ENCODE measurements around the gene TMEM165.

TMEM165 gene

DNA sequence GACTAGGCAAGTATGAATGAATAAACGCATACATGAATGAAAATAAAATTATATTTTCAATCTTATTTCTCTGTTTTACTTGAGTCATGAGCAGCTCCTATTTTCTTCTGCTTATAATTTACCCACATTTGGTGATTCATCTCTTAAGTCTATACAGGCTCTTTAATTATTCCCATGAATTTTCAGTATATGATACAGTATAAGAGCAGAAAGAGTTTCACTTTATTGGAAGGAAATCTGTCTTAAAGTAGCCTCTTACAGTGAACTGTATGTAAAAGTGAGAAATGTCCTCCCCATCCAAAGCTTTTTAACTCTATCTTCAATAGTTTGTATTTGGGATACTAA, 50.8 kb downstream of the TMEM165 start:
- Mint-ChIP-seq H3K4me3 (no peak overlapping the region), H3K9me3 (no peaks in the 10 kb centered on the region), H3K27ac (no peak overlapping the region), H3K27me3 (no peaks in the 10 kb centered on the region), H3K4me1 (no peaks in the 10 kb centered on the region), H3K36me3 (peaks cover 16% of the 10 kb centered on the region)
- no peak for ATAC-seq

DNA sequence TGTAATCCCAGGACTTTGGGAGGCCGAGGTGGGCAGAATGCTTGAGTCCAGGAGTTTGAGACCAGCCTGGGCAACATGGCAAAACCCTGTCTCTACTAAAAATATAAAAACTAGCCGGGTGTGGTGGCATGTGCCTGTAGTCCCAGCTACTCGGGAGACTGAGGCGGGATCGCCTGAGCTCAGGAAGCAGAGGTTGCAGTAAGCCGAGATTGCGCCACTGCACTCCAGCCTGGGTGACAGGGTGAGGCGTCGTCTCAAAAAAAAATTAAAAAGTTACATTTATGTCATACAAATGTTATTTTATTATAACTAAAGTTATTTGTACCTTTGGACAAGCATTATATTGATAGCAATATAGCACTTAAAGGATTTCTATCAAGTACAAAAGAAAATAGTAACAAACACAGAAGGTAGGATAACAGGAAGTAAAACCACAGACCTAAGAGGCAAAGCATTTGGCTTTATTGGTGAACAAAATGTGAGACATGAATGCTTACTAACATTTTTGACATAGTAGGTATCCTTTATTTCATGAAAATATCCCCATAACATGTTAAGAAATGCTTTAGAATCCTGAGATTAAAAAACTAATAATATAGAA, 51.5 kb downstream of the TMEM165 start:
- no peak for ATAC-seq
- Mint-ChIP-seq H3K27me3 (no peaks in the 10 kb centered on the region), H3K27ac (no peak overlapping the region), H3K36me3 (peaks cover 23% of the 10 kb centered on the region), H3K4me1 (no peaks in the 10 kb centered on the region), H3K9me3 (no peaks in the 10 kb centered on the region), H3K4me3 (no peak overlapping the region)

DNA sequence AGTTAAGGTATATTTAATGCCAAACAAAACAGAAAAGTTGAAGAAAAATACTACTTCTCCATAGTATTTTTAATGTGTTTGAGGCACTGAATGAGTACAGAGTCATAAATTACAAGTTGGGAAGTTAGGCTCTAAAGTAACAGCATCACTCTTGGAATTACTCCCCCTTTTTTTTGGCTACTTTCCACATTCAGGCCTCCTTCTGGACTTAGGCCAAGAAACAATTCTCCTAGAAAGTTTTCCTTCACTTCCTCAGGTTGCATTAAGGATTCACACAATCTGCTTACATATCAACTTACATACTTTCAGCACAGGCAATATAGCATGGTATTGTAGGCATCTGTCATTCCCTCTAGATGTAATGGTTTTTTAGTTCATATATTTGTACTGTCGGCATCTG, 52.1 kb downstream of the TMEM165 start:
- H3K27ac Mint-ChIP-seq: no peak overlapping the region
- H3K36me3 Mint-ChIP-seq: peaks cover 19% of the 10 kb centered on the region
- H3K4me1 Mint-ChIP-seq: no peaks in the 10 kb centered on the region
- H3K4me3 Mint-ChIP-seq: no peak overlapping the region
- no peaks in the 10 kb centered on the region for H3K9me3 Mint-ChIP-seq
- H3K27me3 Mint-ChIP-seq: no peaks in the 10 kb centered on the region
- ATAC-seq: no peak

DNA sequence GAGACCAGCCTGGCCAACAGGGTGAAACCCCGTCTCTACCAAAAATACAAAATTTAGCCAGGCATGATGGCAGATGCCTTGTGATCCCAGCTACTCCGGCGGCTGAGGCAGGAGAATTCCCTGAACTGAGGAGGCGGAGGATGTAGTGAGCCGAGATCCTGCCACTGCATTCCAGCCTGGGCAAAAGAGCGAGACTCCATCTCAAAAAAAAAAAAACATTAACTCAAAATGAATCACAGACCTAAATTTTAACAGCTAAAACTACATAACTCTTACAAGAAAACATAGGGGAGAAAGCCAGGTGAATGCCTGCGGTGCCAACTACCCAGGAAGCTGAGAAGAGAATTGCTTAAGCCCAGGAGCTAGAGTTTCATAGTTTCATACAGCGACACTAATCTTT, 54.8 kb downstream of the TMEM165 start:
- H3K4me1 Mint-ChIP-seq: no peaks in the 10 kb centered on the region
- H3K9me3 Mint-ChIP-seq: no peaks in the 10 kb centered on the region
- H3K27ac Mint-ChIP-seq: no peak overlapping the region
- H3K36me3 Mint-ChIP-seq: peaks cover 19% of the 10 kb centered on the region
- ATAC-seq: no peak
- no peaks in the 10 kb centered on the region for H3K27me3 Mint-ChIP-seq
- no peak overlapping the region for H3K4me3 Mint-ChIP-seq

DNA sequence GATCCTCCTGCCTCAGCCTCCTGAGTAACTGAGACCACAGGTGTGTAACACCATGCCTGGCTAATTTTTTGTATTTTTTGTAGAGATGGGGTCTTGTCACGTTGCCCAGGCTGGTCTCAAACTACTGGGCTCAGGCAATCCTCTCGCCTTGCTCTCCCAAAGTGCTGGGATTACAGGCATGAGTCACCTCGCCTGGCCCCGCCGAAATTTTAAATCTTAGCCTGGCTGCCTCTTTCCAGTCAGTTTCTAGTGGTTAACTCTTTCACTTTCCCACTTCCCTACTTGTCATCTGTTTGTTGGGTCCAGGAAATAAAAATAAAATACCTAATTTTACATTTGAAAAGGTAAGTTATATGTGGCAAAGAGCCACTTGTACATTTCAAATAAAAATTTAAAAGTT, 62.4 kb downstream of the TMEM165 start:
- H3K4me3 Mint-ChIP-seq: no peak overlapping the region
- no peak overlapping the region for H3K27ac Mint-ChIP-seq
- H3K4me1 Mint-ChIP-seq: no peaks in the 10 kb centered on the region
- H3K36me3 Mint-ChIP-seq: peaks cover 45% of the 10 kb centered on the region
- no peak for ATAC-seq
- H3K9me3 Mint-ChIP-seq: no peaks in the 10 kb centered on the region
- H3K27me3 Mint-ChIP-seq: no peaks in the 10 kb centered on the region

DNA sequence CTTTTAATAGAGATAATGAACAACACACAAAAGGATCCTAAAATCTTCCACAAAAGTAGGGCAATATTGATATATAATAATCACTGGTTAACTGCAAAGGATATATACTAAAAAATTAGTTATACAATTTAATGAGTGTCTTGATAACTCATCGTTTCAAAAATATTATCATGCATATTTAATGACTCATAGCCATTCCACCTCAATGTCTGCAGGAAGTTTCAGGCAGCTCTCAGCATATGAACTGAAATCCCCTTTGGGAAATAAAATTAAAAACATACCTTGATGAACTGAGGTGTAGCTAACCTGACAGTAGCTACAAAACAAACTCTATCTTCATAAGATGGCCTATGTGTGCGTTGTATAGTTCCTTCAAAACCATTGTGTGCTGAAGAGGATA, 62.9 kb downstream of the TMEM165 start:
- Mint-ChIP-seq H3K27me3 (no peaks in the 10 kb centered on the region), H3K27ac (no peak overlapping the region)
- ATAC-seq: no peak

DNA sequence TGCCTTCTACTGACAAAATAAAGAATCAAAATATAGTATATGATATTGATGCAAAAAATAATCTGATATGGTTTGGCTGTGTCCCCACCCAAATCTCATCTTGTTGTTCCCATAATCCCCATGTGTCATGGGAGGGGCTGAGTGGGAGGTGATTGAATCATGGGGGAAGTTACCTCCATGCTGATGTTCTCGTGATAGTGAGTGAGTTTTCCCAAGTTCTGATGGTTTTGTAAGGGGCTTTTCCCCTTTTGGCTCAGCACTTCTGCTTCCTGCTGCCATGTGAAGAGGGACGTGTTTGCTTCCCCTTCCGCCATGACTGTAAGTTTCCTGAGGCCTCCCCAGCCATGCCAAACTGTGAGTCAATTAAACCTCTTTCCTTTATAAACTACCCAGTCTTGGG, 70.2 kb downstream of the TMEM165 start:
- Mint-ChIP-seq H3K4me3 (no peak overlapping the region), H3K36me3 (peaks cover 56% of the 10 kb centered on the region), H3K4me1 (no peaks in the 10 kb centered on the region), H3K9me3 (peaks cover 4% of the 10 kb centered on the region), H3K27me3 (no peaks in the 10 kb centered on the region), H3K27ac (no peak overlapping the region)
- no peak for ATAC-seq

More for the DNA sequence above, 62.9 kb downstream of the TMEM165 start:
- H3K36me3 Mint-ChIP-seq: peaks cover 45% of the 10 kb centered on the region
- no peaks in the 10 kb centered on the region for H3K4me1 Mint-ChIP-seq
- H3K9me3 Mint-ChIP-seq: no peaks in the 10 kb centered on the region
- no peak overlapping the region for H3K4me3 Mint-ChIP-seq

DNA sequence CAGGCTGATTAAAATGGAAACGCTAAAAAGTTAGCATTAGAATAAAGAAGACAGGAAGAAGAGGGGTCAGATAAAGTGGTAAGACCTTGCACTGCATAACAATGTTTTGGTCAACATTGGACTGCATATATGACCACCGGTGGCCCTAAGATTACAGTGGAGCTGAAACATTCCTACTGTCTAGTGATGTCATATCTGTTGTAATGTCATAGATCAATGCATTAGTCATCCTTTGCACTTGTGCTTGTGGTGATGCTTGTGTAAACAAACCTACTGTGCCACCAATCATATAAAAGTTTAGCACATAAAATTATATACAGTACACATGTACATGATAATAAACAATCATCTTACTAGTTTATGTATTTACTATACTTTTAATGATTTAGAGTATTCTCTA, 73.0 kb downstream of the TMEM165 start:
- H3K27ac Mint-ChIP-seq: no peak overlapping the region
- peaks cover 43% of the 10 kb centered on the region for H3K36me3 Mint-ChIP-seq
- no peaks in the 10 kb centered on the region for H3K27me3 Mint-ChIP-seq
- peaks cover 4% of the 10 kb centered on the region for H3K9me3 Mint-ChIP-seq
- no peaks in the 10 kb centered on the region for H3K4me1 Mint-ChIP-seq
- no peak overlapping the region for H3K4me3 Mint-ChIP-seq
- no peak for ATAC-seq

DNA sequence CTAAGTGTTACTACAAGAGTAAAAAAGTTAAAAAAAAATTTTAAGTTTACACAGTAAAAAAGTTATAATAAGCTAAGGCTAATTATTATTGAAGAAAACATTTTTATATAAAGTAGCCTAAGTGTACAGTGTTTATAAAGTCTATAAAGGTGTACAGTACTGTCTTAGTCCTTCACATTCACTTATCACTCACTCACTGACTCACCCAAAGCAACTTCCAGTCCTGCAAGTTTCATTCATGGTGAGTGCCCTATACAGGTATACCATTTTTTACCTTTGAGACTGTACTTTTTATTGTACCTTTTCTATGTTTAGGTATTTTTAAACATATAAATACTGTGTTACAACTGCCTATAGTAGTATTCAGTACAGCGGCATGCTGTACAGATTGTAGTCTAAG, 74.2 kb downstream of the TMEM165 start:
- Mint-ChIP-seq H3K27ac (no peak overlapping the region), H3K36me3 (peaks cover 46% of the 10 kb centered on the region), H3K9me3 (peaks cover 4% of the 10 kb centered on the region), H3K27me3 (no peaks in the 10 kb centered on the region), H3K4me1 (no peaks in the 10 kb centered on the region), H3K4me3 (no peak overlapping the region)
- no peak for ATAC-seq

Measured in stimulated activated memory B cell treated with anti-CD40 and anti-IgM and Interleukin-4, amounts not matched to agents 10 μg/mL and 1 μg/mL and 100 μg/mL, for 72 hours (primary cell).